ENCODE results near the gene TMEM135.

The TMEM135 gene

GRCh38 chr11:87194985-87195820 is 157.5 kb downstream of the TMEM135 start:
- no peak for DNase-seq (ENCODE audit: low read depth)

DNA sequence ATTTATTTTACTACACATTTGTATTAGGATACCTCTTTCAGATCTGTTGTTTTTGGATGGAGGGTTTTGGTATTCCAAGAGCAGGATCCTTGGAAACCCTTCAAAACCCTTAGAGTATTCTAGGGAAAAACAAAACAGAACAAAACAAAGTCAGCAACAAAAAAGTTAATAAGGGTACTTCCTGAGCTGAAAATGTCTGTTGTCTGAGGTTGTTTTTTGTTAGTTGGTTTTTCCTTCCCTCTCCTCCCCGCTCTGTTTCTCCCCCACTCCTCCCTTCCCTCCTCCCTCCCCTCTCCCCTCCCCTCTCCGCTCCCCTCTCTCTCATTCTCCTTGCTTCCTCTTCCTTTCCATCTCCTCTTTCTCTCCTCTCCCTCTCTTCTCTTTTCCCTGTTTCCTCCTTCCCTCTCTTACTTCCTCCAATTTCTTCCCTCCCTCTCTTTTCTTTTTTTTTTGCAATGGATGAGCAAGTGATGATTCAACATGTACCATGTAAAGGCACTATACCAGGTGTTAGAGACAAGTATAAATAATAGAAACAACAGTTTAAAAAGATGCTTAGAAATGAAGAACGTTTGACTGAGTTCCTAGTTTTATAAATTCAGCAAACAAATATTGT is 160.6 kb downstream of the TMEM135 start:
- no peak for DNase-seq (ENCODE audit: low read depth)

GRCh38 chr11:87201376-87201775 is 163.6 kb downstream of the TMEM135 start:
- no peak for DNase-seq (ENCODE audit: low read depth)

- DNase-seq (ENCODE audit: low read depth), result no peak
Measured at GRCh38 chr11:87203907-87204602, 166.3 kb downstream of the TMEM135 start.

GRCh38 chr11:87212891-87213290 is 175.2 kb downstream of the TMEM135 start:
- no peak for DNase-seq (ENCODE audit: low read depth)

- DNase-seq (ENCODE audit: low read depth), result no peak
Measured at GRCh38 chr11:87213444-87213843, 175.7 kb downstream of the TMEM135 start.

DNA sequence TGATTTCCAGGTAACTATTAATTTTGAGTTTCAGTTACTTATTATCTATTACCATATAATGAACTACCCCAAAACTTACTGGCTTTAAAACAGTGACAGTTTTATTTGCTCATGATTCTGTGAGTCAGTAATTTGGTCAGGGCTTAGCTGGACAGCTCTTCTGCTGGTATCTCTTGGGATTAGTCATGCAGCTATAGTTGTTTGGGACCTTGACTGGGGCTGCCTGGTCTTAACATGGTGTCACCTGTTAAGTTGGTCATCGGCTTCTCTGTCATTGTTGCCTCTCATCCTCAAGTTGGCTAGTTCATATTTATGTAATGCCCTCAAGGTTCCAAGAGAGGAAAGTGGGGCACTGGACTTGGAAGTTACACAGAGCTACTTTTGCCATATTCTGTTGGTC is 177.5 kb downstream of the TMEM135 start:
- no peak for DNase-seq (ENCODE audit: low read depth)

GRCh38 chr11:87219266-87219665 is 181.5 kb downstream of the TMEM135 start:
- no peak for DNase-seq (ENCODE audit: low read depth)

DNA sequence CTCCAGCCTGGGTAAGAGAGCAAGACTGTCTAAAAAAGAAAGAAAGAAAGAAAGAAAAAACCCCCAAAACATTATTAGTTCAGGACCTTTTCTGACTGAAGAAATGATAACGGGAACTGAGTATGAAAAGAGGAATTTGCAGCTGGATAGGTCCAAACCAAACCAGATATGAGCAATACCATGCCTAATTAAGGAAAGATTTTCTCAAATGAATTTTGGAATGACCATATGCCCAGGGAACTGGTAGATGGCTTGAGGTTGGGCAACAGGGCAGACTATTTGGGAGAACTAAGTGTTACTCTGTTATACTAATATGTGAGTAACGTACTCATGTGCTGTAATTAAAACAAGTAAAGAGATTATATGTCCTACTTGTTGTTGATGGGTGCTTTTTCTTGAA is 186.1 kb downstream of the TMEM135 start:
- DNase-seq (ENCODE audit: low read depth), result no peak

GRCh38 chr11:87224486-87224885 is 186.8 kb downstream of the TMEM135 start:
- no peak for DNase-seq (ENCODE audit: low read depth)

GRCh38 chr11:87228820-87229219 is 191.1 kb downstream of the TMEM135 start:
- DNase-seq (ENCODE audit: low read depth), result no peak

DNA sequence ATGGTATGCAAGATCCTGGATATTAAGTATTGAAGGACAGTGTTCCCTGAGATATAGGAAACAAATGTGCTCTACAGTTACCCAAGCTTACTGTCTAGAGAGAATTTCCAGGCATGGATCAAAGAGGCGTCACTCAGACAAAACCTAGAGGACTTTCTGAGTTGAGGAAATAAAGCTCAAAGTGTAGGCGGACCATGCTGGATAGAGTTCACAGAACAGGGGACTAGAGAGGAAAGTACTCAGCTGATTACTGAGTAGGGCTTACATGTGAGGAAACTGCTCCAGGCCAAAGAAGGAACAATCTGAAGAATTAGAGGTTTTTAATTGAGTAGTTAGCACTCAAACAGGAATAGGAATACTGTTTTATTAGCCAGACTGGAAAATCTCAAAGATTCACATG is 193.3 kb downstream of the TMEM135 start:
- DNase-seq (ENCODE audit: low read depth), result no peak

DNA sequence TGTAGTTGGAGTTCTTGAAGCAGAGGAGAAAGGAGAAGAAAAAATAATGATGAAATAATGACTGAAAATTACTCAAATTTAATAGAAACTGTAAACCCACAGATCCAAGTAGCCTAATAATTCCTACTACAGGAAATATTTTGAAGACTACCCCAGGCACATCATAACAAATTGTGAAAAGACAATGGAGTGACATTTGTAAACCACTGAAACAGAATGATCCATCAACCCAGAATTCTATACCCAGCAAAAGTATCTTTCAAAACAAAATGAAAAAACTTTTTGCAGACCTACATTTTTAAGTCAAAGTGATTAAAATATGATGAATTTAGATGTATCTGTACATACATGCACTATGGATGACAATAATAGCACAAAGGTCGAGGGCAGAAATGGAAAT is 194.6 kb downstream of the TMEM135 start:
- no peak for DNase-seq (ENCODE audit: low read depth)

DNA sequence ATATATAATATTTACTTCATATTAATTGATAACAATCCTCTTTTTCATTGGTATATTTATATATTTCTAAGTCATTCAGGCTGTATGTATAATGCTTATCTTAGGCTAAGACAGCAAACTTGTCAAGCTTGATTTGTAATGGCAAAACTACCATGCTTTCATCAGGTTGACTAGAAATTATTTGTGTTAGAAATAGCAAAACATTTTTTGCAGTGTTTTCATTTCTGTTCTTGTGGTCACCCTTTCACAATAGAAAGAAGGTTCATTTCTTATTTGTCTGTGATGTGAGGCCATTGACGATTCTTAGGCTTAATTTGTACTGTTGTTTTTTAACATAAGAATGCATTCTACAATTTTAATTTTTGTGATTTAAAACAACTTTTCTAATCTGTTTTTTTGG is 197.6 kb downstream of the TMEM135 start:
- no peak for DNase-seq (ENCODE audit: low read depth)

- DNase-seq (ENCODE audit: low read depth), result no peak
Measured at GRCh38 chr11:87236368-87236767, 198.6 kb downstream of the TMEM135 start.

- no peak for DNase-seq (ENCODE audit: low read depth)
Measured at GRCh38 chr11:87239001-87239400, 201.3 kb downstream of the TMEM135 start.

DNA sequence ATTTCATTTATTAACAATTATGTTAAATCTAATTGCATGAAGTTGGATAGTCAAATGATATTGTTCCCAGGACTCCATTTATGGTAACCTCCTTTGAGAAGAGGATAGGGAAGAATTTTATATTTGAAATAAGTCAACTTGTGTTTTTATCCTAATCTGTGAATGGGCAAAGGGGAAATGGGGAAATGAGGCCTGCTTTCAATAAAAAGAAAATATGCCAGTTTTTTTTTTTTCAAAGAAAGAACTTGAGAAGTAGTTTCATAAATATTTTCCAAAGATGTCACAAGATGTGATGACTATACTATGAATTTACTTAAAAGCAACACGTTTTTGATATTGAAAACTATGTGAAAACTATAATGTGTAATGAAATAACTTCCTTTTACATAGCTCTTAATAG is 201.8 kb downstream of the TMEM135 start:
- DNase-seq (ENCODE audit: low read depth), result no peak

DNA sequence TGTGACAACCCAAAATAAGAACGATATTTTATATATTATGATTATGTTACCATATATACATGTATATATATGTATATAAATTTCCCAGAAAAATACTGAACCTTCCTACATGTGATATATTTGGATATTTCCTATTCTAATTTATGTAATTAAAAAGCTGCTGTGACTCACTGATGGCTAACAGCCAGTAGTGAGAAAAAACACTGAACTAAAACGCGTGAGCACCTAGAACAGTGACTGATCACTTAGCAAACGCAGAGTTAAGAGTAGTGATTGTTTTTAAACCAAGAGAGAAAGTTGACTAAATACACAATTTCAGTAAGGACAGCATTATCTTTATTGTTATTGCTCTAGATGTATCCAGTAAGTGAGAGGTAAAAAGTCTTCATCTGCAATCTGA is 213.8 kb downstream of the TMEM135 start:
- DNase-seq (ENCODE audit: low read depth), result no peak

DNA sequence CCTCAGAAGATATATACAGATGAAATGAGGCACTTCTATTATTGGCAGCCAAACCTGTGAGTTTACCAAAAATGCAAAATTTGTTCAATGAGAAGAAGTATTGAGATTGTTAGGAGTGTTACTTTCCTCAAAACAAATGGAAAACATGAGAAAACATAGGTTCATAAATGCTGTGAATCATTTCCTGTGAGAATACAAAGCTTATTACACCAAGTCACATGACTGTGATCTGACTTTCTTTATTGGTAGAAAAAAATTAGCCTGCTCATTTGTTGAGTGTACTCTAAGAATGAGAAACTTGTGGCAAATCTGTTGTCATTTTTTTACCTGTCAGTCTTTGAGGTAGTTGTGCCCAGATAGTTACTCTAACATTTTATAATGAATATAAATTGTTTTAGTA is 215.1 kb downstream of the TMEM135 start:
- no peak for DNase-seq (ENCODE audit: low read depth)

DNA sequence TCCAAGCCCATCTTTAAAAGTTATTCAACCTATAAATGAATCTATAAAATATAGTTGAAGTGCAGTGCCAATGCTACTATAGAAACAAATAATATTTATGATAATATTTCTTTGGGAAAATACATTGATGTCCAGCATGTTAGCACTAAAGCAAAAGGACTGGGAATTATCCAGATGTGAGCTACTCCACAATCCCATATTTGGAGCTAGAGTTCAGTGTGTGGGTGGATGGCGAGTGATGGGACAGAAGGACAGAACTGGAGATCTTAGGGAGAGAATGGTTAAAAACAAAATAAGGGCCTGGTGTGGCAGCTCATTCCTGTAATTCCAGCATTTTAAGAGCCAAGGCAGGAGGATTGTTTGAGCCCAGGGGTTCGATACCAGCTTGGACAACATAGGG is 216.8 kb downstream of the TMEM135 start:
- no peak for DNase-seq (ENCODE audit: low read depth)

DNA sequence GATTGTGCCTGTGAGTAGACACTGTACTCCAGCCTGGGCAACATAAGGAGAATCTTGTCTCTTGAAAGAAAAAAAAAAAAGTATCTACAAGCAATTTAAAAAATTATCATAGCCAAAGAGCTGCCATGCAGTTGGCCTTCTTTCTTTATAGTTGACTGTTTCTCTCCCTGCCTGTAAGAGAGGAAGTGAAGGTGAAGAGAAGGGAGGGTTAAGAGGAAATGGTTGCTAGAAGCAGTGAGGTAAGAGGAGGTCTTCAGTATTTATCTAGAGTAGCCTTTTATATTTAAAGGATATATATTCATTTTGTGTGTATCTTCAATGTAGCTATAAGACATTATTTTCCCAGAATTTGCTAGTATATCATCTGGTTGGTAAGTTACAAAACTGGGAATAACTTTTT is 217.9 kb downstream of the TMEM135 start:
- DNase-seq (ENCODE audit: low read depth), result no peak

DNA sequence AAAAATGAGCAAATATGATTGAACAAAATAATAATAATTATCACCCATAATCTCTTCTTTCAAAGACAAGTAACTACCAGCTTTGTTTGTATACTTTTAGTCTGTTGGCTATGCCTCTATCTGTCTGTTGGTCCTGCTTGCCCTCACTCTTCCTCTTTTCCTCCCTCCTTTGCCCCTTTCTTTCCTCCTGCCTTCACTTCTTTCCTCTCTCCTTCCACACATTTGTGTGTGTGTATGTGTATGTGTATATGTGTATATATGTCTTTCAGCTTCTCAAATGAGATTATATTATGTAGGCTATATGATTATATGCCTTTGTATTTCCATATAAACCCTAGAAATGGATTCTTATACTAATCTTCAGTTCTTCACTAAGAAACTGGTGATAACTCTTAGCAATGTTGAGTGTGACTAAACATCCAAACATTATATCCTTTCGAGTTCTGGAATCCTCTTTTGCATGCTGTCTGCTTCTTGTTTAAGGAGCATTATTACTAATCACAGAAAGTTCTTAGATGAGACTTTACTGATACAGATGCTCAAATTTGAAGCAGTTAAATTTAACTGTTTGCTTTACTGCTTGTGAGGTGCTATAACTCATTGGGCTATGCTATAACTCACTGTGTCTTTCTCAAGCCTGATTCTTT is 219.1 kb downstream of the TMEM135 start:
- no peak for DNase-seq (ENCODE audit: low read depth)
